ENCODE results near the gene PRSS1. TPM values are rescaled to one million over a fixed set of nuclear protein-coding genes. Genes with fewer than 3 reads are reported as not detected.

The PRSS1 gene
- total RNA-seq, 6 experiments from 2014 or later = not detected

DNA sequence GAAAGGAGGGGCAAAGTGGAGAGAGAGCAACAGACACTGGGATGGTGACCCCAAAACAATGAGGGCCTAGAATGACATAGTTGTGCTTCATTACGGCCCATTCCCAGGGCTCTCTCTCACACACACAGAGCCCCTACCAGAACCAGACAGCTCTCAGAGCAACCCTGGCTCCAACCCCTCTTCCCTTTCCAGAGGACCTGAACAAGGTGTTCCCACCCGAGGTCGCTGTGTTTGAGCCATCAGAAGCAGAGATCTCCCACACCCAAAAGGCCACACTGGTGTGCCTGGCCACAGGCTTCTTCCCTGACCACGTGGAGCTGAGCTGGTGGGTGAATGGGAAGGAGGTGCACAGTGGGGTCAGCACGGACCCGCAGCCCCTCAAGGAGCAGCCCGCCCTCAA, 42.2 kb downstream of the PRSS1 start:
- Mint-ChIP-seq H3K27me3 (ENCODE audit: insufficient read depth) (peaks cover 50% of the 10 kb centered on the region), H3K27ac (no peak overlapping the region), H3K4me1 (ENCODE audit: low read depth) (no peaks in the 10 kb centered on the region; the same call in 1 of the 2 replicates), H3K36me3 (ENCODE audit: low read depth) (no peaks in the 10 kb centered on the region), H3K4me3 (no peak overlapping the region), H3K9me3 (no peaks in the 10 kb centered on the region)
- TF ChIP-seq, protein P1, sequence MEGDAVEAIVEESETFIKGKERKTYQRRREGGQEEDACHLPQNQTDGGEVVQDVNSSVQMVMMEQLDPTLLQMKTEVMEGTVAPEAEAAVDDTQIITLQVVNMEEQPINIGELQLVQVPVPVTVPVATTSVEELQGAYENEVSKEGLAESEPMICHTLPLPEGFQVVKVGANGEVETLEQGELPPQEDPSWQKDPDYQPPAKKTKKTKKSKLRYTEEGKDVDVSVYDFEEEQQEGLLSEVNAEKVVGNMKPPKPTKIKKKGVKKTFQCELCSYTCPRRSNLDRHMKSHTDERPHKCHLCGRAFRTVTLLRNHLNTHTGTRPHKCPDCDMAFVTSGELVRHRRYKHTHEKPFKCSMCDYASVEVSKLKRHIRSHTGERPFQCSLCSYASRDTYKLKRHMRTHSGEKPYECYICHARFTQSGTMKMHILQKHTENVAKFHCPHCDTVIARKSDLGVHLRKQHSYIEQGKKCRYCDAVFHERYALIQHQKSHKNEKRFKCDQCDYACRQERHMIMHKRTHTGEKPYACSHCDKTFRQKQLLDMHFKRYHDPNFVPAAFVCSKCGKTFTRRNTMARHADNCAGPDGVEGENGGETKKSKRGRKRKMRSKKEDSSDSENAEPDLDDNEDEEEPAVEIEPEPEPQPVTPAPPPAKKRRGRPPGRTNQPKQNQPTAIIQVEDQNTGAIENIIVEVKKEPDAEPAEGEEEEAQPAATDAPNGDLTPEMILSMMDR (IDR thresholded peaks at IDR 0.05) = no peak
- DNase-seq = no peak

DNA sequence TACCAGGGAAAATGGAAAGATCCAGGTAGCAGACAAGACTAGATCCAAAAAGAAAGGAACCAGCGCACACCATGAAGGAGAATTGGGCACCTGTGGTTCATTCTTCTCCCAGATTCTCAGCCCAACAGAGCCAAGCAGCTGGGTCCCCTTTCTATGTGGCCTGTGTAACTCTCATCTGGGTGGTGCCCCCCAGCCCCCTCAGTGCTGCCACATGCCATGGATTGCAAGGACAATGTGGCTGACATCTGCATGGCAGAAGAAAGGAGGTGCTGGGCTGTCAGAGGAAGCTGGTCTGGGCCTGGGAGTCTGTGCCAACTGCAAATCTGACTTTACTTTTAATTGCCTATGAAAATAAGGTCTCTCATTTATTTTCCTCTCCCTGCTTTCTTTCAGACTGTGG, 42.9 kb downstream of the PRSS1 start:
- no peaks in the 10 kb centered on the region for H3K9me3 Mint-ChIP-seq
- no peak overlapping the region for H3K4me3 Mint-ChIP-seq
- no peaks in the 10 kb centered on the region; the same call in 1 of the 2 replicates for H3K4me1 Mint-ChIP-seq (ENCODE audit: low read depth)
- DNase-seq = no peak
- H3K27me3 Mint-ChIP-seq (ENCODE audit: insufficient read depth) = peaks cover 49% of the 10 kb centered on the region
- no peak overlapping the region for H3K27ac Mint-ChIP-seq
- TF ChIP-seq, protein P1 (IDR thresholded peaks at IDR 0.05) = no peak
- no peaks in the 10 kb centered on the region for H3K36me3 Mint-ChIP-seq (ENCODE audit: low read depth)

DNA sequence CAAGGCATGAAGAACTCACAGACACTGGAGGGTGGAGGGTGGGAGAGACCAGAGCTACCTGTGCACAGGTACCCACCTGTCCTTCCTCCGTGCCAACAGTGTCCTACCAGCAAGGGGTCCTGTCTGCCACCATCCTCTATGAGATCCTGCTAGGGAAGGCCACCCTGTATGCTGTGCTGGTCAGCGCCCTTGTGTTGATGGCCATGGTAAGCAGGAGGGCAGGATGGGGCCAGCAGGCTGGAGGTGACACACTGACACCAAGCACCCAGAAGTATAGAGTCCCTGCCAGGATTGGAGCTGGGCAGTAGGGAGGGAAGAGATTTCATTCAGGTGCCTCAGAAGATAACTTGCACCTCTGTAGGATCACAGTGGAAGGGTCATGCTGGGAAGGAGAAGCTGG, 43.3 kb downstream of the PRSS1 start:
- no peak for DNase-seq
- Mint-ChIP-seq H3K27ac (no peak overlapping the region), H3K27me3 (ENCODE audit: insufficient read depth) (peaks cover 48% of the 10 kb centered on the region)

DNA sequence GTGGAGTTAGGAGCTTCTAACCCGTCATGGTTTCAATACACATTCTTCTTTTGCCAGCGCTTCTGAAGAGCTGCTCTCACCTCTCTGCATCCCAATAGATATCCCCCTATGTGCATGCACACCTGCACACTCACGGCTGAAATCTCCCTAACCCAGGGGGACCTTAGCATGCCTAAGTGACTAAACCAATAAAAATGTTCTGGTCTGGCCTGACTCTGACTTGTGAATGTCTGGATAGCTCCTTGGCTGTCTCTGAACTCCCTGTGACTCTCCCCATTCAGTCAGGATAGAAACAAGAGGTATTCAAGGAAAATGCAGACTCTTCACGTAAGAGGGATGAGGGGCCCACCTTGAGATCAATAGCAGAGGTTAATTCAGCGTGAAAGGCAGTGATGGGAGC, 43.9 kb downstream of the PRSS1 start:
- Mint-ChIP-seq H3K9me3 (no peaks in the 10 kb centered on the region), H3K27me3 (ENCODE audit: insufficient read depth) (peaks cover 48% of the 10 kb centered on the region), H3K27ac (no peak overlapping the region), H3K4me1 (ENCODE audit: low read depth) (peaks cover 8% of the 10 kb centered on the region), H3K36me3 (ENCODE audit: low read depth) (no peaks in the 10 kb centered on the region), H3K4me3 (no peak overlapping the region)
- TF ChIP-seq, protein P1 (IDR thresholded peaks at IDR 0.05) = no peak
- peak; percentile 15 for DNase-seq

More for the DNA sequence above, 43.3 kb downstream of the PRSS1 start:
- no peaks in the 10 kb centered on the region for H3K36me3 Mint-ChIP-seq (ENCODE audit: low read depth)
- TF ChIP-seq, protein P1 (IDR thresholded peaks at IDR 0.05) = no peak
- H3K4me1 Mint-ChIP-seq (ENCODE audit: low read depth) = peaks cover 3% of the 10 kb centered on the region
- H3K9me3 Mint-ChIP-seq = no peaks in the 10 kb centered on the region
- no peak overlapping the region for H3K4me3 Mint-ChIP-seq

DNA sequence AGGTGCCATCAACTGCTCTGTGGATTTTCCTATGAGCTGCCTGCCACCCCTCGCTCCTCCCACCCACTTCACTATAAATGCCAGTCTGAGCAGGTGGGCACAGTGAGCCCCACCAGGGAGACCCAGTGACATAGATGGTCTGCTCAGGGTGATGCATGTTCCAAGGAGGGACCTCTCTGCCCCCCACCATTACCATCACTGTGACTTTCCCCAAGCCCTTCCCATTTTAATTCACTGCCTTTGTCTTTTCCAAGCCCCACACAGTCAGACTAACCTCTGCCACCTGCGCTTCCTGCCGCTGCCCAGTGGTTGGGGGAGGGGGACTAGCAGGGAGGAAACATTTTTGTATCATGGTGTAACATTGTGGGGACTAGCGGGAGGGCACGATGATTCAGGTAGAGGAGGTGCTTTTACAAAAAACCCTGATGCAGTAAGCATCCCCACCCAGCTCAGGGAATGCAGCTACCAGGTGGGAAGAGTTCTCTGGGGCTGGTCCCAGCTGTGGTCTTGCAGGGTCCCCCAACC, 46.1 kb downstream of the PRSS1 start:
- TF ChIP-seq, protein P1 (IDR thresholded peaks at IDR 0.05) = no peak
- no peak for DNase-seq
- Mint-ChIP-seq H3K4me1 (ENCODE audit: low read depth) (peaks cover 8% of the 10 kb centered on the region), H3K27ac (no peak overlapping the region), H3K27me3 (ENCODE audit: insufficient read depth) (peaks cover 49% of the 10 kb centered on the region), H3K36me3 (ENCODE audit: low read depth) (no peaks in the 10 kb centered on the region), H3K4me3 (no peak overlapping the region), H3K9me3 (no peaks in the 10 kb centered on the region)
